Hypothalamus (tissue), 51 donors: ENCODE results near the gene HSD17B1.
"Not testable (repeated sequence)": the region's sequence is repeated elsewhere in the genome, so short reads cannot be mapped to it uniquely, and the experiment has no call there.

Experiments
- DNase-seq, 51 donors: peaks; one replicate each; lab custom pipeline; 2025; lab: John Stamatoyannopoulos, UW

Gene HSD17B1

GRCh38 chr17:42522798-42523278 lies 29.9 kb upstream of the HSD17B1 start:
- no peak for DNase-seq

GRCh38 chr17:42525221-42525620 lies 27.5 kb upstream of the HSD17B1 start:
- no peak for DNase-seq

GRCh38 chr17:42526031-42526444 lies 26.7 kb upstream of the HSD17B1 start:
- DNase-seq, result no peak

GRCh38 chr17:42527932-42528331 lies 24.8 kb upstream of the HSD17B1 start:
- no peak for DNase-seq

- DNase-seq, result no peak
These were observed 23.7 kb upstream of the HSD17B1 start for GRCh38 chr17:42529061-42529460.

- DNase-seq, result no peak
These were observed 21.7 kb upstream of the HSD17B1 start for GRCh38 chr17:42530952-42531454.

GRCh38 chr17:42531455-42532354 lies 21.0 kb upstream of the HSD17B1 start:
- DNase-seq, result peak in 38 of 51 donors; percentile 8 to 72 (median 44)

- DNase-seq, result peak in 4 of 51 donors; percentile 10 to 37 (median 18)
These were observed 17.3 kb upstream of the HSD17B1 start for GRCh38 chr17:42535155-42536047.

GRCh38 chr17:42536048-42536371 lies 16.7 kb upstream of the HSD17B1 start, which contains the start of gene NAGLU:
NAGLU (plus strand) TSS chr17:42536241; CDS start chr17:42536273, 32 bp downstream.
- DNase-seq, result peak; percentile 70 to 99 (median 93)

- DNase-seq, result peak in 46 of 51 donors; percentile 12 to 86 (median 68)
These were observed 16.2 kb upstream of the HSD17B1 start for GRCh38 chr17:42536372-42537155.

- no peak for DNase-seq
These were observed 15.4 kb upstream of the HSD17B1 start for GRCh38 chr17:42537156-42537805.

- no peak for DNase-seq
These were observed 14.8 kb upstream of the HSD17B1 start for GRCh38 chr17:42537826-42538451.

- no peak for DNase-seq
These were observed 14.2 kb upstream of the HSD17B1 start for GRCh38 chr17:42538482-42538881.

- not testable (repeated sequence) for DNase-seq
These were observed 12.2 kb upstream of the HSD17B1 start for GRCh38 chr17:42540558-42540957.

GRCh38 chr17:42541041-42541833 lies 11.5 kb upstream of the HSD17B1 start:
- no peak for DNase-seq

- peak in 15 of 51 donors; percentile 18 to 68 (median 40) for DNase-seq
These were observed 9.3 kb upstream of the HSD17B1 start for GRCh38 chr17:42543190-42544079.

GRCh38 chr17:42544874-42545283 lies 7.8 kb upstream of the HSD17B1 start:
- no peak for DNase-seq
